IMR-90 (cell line): ENCODE measurements around the gene TPRKB. TPM values are rescaled to one million over a fixed set of nuclear protein-coding genes. Genes with fewer than 3 reads are reported as not detected.

Experiments used
- ATAC-seq: fragments of 200-7000 bp; cut with Tn5 transposase; 2 replicates; pipeline ENCODE4 v1.9.1; 2020; ENCODE audit warnings: low read depth, mild to moderate bottlenecking, moderate library complexity
- BruUV-seq: library from RNA; stranded (reverse); fragments of 400-500 nt; replicated peaks from 2 replicates; lab custom pipeline; 2021; lab: Mats Ljungman, UMichigan
- CTCF ChIA-PET: fragments of 300-600 bp; formaldehyde crosslinking; extraction: SDS; loops from one replicate; lab custom pipeline; 2021; ENCODE audit warnings: antibody characterized with exemption; lab: Yijun Ruan, JAX
- POLR2A ChIA-PET: fragments of 300-600 bp; sonication (Branson Sonifier 250); formaldehyde crosslinking; loops from one replicate; lab custom pipeline; 2022; ENCODE audit warnings: antibody characterized with exemption; ENCODE audit not compliant: unreplicated experiment; lab: Charles Lee
- DNase-seq: peaks from one replicate; pipeline ENCODE4 v3.0.0; 2013
- H2AFZ ChIP-seq: replicated peaks from 2 replicates; pipeline ENCODE3; 2013; ENCODE audit warnings: low read length, mild to moderate bottlenecking; ENCODE audit not compliant: poor library complexity
- H2AK5ac ChIP-seq: 2 replicates; pipeline ENCODE4 v1.6.1; 2013; ENCODE audit warnings: low read depth, low read length, inconsistent platforms
- H2AK9ac ChIP-seq: replicated peaks from 2 replicates; pipeline ENCODE3; 2013; ENCODE audit warnings: mild to moderate bottlenecking, low read depth, low read length, moderate library complexity; ENCODE audit not compliant: poor library complexity
- H2BK120ac ChIP-seq: 2 replicates; pipeline ENCODE4 v1.6.1; 2013; ENCODE audit warnings: low read depth, low read length, inconsistent platforms
- H2BK15ac ChIP-seq: 3 replicates; pipeline ENCODE4 v1.6.1; 2013; ENCODE audit warnings: low read depth, low read length, inconsistent platforms
- H2BK20ac ChIP-seq: 2 replicates; pipeline ENCODE4 v1.6.1; 2013; ENCODE audit warnings: low read depth, mild to moderate bottlenecking, inconsistent platforms, low read length, moderate library complexity
- H2BK5ac ChIP-seq: 2 replicates; pipeline ENCODE4 v1.6.1; 2013; ENCODE audit warnings: mild to moderate bottlenecking, low read depth, low read length, inconsistent platforms; ENCODE audit not compliant: poor library complexity, severe bottlenecking
- H3K14ac ChIP-seq: replicated peaks from 2 replicates; pipeline ENCODE4 v1.6.1; 2013; ENCODE audit warnings: low read depth, low read length, inconsistent platforms
- H3K18ac ChIP-seq: 2 replicates; pipeline ENCODE4 v1.6.1; 2013; ENCODE audit warnings: low read depth, low read length, control low read depth
- H3K23ac ChIP-seq: 2 replicates; pipeline ENCODE4 v1.6.1; 2013; ENCODE audit warnings: low read depth, low read length, inconsistent platforms
- H3K27ac ChIP-seq: 2 replicates; pipeline ENCODE4 v1.5.1; 2013; ENCODE audit warnings: mild to moderate bottlenecking, control low read depth, low read length; ENCODE audit not compliant: insufficient read depth
- H3K27me3 ChIP-seq: 2 replicates; pipeline ENCODE4 v1.6.1; 2013; ENCODE audit warnings: low read length; ENCODE audit not compliant: control insufficient read depth, insufficient read depth
- H3K36me3 ChIP-seq: 2 replicates; pipeline ENCODE4 v1.6.1; 2013; ENCODE audit warnings: low read length, mixed read lengths; ENCODE audit not compliant: control insufficient read depth, insufficient read depth
- H3K4ac ChIP-seq: 2 replicates; pipeline ENCODE4 v1.6.1; 2013; ENCODE audit warnings: low read depth, low read length, inconsistent platforms
- H3K4me1 ChIP-seq: 2 replicates; pipeline ENCODE4 v1.6.1; 2013; ENCODE audit warnings: low read length, mixed read lengths; ENCODE audit not compliant: control insufficient read depth, insufficient read depth
- H3K4me2 ChIP-seq: 2 replicates; pipeline ENCODE4 v1.6.1; 2013; ENCODE audit warnings: low read depth, mild to moderate bottlenecking, control low read depth, low read length, moderate library complexity
- H3K4me3 ChIP-seq: 2 replicates; pipeline ENCODE4 v1.5.1; 2013; ENCODE audit warnings: low read depth, mild to moderate bottlenecking, control low read depth, low read length, moderate library complexity; ENCODE audit not compliant: insufficient read depth
- H3K56ac ChIP-seq: 2 replicates; pipeline ENCODE4 v1.6.1; 2013; ENCODE audit warnings: low read length, inconsistent platforms; ENCODE audit not compliant: insufficient read depth; ENCODE audit errors: extremely low read depth
- H3K79me1 ChIP-seq, 2 experiments: 2 replicates each; pipeline ENCODE4 v1.6.1; 2013; ENCODE audit warnings: low read length in 2 of 2, inconsistent platforms in 1 of 2, low read depth in 1 of 2
- H3K9ac ChIP-seq: 2 replicates; pipeline ENCODE4 v1.6.1; 2013; ENCODE audit warnings: low read depth, low read length, control low read depth
- H3K9me1 ChIP-seq: 2 replicates; pipeline ENCODE4 v1.6.1; 2013; ENCODE audit warnings: low read length, inconsistent platforms; ENCODE audit not compliant: insufficient read depth
- H3K9me3 ChIP-seq: 2 replicates; pipeline ENCODE4 v1.6.1; 2013; ENCODE audit warnings: low read length; ENCODE audit not compliant: control insufficient read depth, insufficient read depth
- H4K20me1 ChIP-seq: 2 replicates; pipeline ENCODE4 v1.6.1; 2013; ENCODE audit warnings: low read length, inconsistent platforms; ENCODE audit not compliant: insufficient read depth
- H4K5ac ChIP-seq: 2 replicates; pipeline ENCODE4 v1.6.1; 2013; ENCODE audit warnings: mild to moderate bottlenecking, low read depth, low read length, control low read depth
- H4K8ac ChIP-seq, 2 experiments: 2 replicates each; pipeline ENCODE4 v1.6.1; 2013; ENCODE audit warnings: low read depth in 2 of 2, low read length in 2 of 2, control low read depth in 1 of 2, inconsistent platforms in 1 of 2
- H4K91ac ChIP-seq: 2 replicates; pipeline ENCODE4 v1.6.1; 2013; ENCODE audit warnings: low read depth, low read length, inconsistent platforms; ENCODE audit not compliant: insufficient read depth
- BHLHE40 ChIP-seq: fragments of 150-350 bp; IDR thresholded peaks from 2 replicates; pipeline ENCODE4 v1.6.1; 2016; ENCODE audit warnings: mild to moderate bottlenecking, low read depth, low read length
- CEBPB ChIP-seq: IDR thresholded peaks from 2 replicates; pipeline ENCODE4 v1.6.1; 2012; ENCODE audit warnings: low read depth, low read length, improper control_type of control experiment
- MAFK ChIP-seq: IDR thresholded peaks from 2 replicates; pipeline ENCODE4 v1.6.1; 2012; ENCODE audit warnings: low read depth, low read length, improper control_type of control experiment
- MXI1 ChIP-seq: IDR thresholded peaks from 2 replicates; pipeline ENCODE4 v1.6.1; 2012; ENCODE audit warnings: low read depth, mild to moderate bottlenecking, low read length, moderate library complexity, borderline replicate concordance
- RCOR1 ChIP-seq: IDR thresholded peaks from 2 replicates; pipeline ENCODE4 v1.6.1; 2012; ENCODE audit warnings: mild to moderate bottlenecking, low read length, improper control_type of control experiment; ENCODE audit not compliant: insufficient replicate concordance
- USF2 ChIP-seq: fragments of 150-350 bp; IDR thresholded peaks from 2 replicates; pipeline ENCODE4 v1.6.1; 2017; ENCODE audit warnings: mild to moderate bottlenecking, antibody characterized with exemption, low read length, low read depth
- WGBS, 2 experiments: methylation state at CpG; one replicate each; pipeline versions ENCODE4 v1.1.5 to v1.1.7; 2013; ENCODE audit warnings: missing lambda C conversion rate in 2 of 2; ENCODE audit not compliant: insufficient read length in 1 of 2; ENCODE audit errors: extremely low coverage in 2 of 2; 5-methylcytosine and 5-hydroxymethylcytosine counted together
- dilution Hi-C: fragments of 300-500 bp; cut with HindIII; formaldehyde crosslinking; loops from one replicate; pipeline ENCODE4 v1.14.3; 2018; ENCODE audit warnings: low sequenced_read_pairs; ENCODE audit not compliant: unreplicated experiment
- in situ Hi-C: fragments of 300-500 bp; cut with MboI; formaldehyde crosslinking; loops from 3 replicates; pipeline ENCODE4 v1.14.3; 2019; ENCODE audit warnings: low sequenced_read_pairs, inconsistent platforms, mixed read lengths
- intact Hi-C: fragments of 100-400 bp; cut with micrococcal nuclease; formaldehyde crosslinking; loops from 2 replicates; pipeline ENCODE4 v1.10.0; 2022
- polyA plus RNA-seq, 3 experiments: library from polyadenylated mRNA; depleted of rRNA; stranded (reverse); fragments of >200 nt; gene quantifications; 2 replicates each; pipeline ENCODE4 v1.2.3, GENCODE V29; 2012; ENCODE audit warnings: low replicate concordance in 1 of 3
- total RNA-seq: library from RNA; depleted of rRNA; stranded (reverse); fragments of >200 nt; gene quantifications from 2 replicates; pipeline ENCODE4 v1.2.3, GENCODE V29; 2012
- TF ChIP-seq, protein P1 (sequence below): fragments of 150-350 bp; IDR thresholded peaks from 2 replicates; pipeline ENCODE4 v1.6.1; 2016; ENCODE audit warnings: low read depth, mild to moderate bottlenecking, low read length, moderate library complexity, borderline replicate concordance

The TPRKB gene
- total and polyA plus RNA-seq, 2 of the 4 experiments (the other 2 are of a cell fraction), result 35.3 to 37.6 TPM

DNA sequence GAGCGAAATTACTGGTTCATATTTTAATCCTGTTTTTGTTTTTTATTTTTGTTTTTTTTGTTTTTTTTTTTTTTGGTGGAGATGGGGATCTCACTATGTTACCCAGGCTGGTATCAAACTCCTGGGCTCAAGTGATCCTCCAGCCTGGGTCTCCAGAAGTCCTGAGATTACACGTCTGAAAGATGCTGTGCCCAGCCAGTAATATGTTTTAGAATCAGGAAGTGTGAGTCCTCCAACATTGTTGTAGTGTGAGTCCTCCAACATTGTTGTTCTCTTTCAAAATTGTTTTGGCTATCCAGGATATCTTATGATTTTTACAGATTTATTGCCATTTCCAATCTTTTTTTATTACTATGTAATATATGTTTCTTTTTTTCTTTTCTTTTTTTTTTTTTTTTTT, 23.1 kb downstream of the TPRKB start:
- no peak overlapping the region for H2BK20ac ChIP-seq
- H3K27me3 ChIP-seq, result peaks cover 8% of the 10 kb centered on the region
- H3K14ac ChIP-seq, result no peak overlapping the region
- no peak overlapping the region for H3K4me3 ChIP-seq
- no peaks in the 10 kb centered on the region for H3K4me1 ChIP-seq
- H3K9me1 ChIP-seq, result no peaks in the 10 kb centered on the region
- H3K9ac ChIP-seq, result no peak overlapping the region
- no peak overlapping the region for H2BK120ac ChIP-seq
- ChIA-PET POLR2A (no interaction called here), CTCF (no interaction called here)
- no TSS peak for BruUV-seq
- no peaks in the 10 kb centered on the region for H3K9me3 ChIP-seq
- no peaks in the 10 kb centered on the region for H3K79me1 ChIP-seq
- no peak overlapping the region for H3K4ac ChIP-seq
- H2BK5ac ChIP-seq, result no peak overlapping the region
- H4K5ac ChIP-seq, result no peak overlapping the region
- H4K20me1 ChIP-seq, result no peaks in the 10 kb centered on the region
- no peak overlapping the region for H4K91ac ChIP-seq
- no peak for DNase-seq
- no peak overlapping the region for H3K27ac ChIP-seq
- H3K23ac ChIP-seq, result no peak overlapping the region
- no peak overlapping the region for H2AK9ac ChIP-seq
- H2AK5ac ChIP-seq, result no peak overlapping the region
- H4K8ac ChIP-seq, result no peak overlapping the region
- H2AFZ ChIP-seq, result no peak overlapping the region
- no peak overlapping the region for H3K18ac ChIP-seq
- in situ Hi-C loops, result no loop called here
- dilution Hi-C loops, result no loop called here
- no peak overlapping the region for H2BK15ac ChIP-seq
- TF ChIP-seq BHLHE40, result no peak
- TF ChIP-seq RCOR1, result no peak
- no peak for TF ChIP-seq CEBPB
- TF ChIP-seq, protein P1, sequence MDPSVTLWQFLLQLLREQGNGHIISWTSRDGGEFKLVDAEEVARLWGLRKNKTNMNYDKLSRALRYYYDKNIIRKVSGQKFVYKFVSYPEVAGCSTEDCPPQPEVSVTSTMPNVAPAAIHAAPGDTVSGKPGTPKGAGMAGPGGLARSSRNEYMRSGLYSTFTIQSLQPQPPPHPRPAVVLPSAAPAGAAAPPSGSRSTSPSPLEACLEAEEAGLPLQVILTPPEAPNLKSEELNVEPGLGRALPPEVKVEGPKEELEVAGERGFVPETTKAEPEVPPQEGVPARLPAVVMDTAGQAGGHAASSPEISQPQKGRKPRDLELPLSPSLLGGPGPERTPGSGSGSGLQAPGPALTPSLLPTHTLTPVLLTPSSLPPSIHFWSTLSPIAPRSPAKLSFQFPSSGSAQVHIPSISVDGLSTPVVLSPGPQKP, result no peak
- no peak for TF ChIP-seq USF2
- TF ChIP-seq MAFK, result no peak
- no peak for TF ChIP-seq MXI1
- no peak for ATAC-seq
- H3K56ac ChIP-seq, result no peak overlapping the region
- WGBS, 2 experiments, result no CpG with 5 or more reads among the region's 2 CpGs
- H3K36me3 ChIP-seq, result no peaks in the 10 kb centered on the region
- intact Hi-C loops, result no loop called here
- H3K4me2 ChIP-seq, result no peak overlapping the region
